ENCODE measurements around the gene ACTR1B. TPM values are rescaled to one million over a fixed set of nuclear protein-coding genes. Genes with fewer than 3 reads are reported as not detected.

Gene ACTR1B
- total and polyA plus RNA-seq, 2 experiments from 2014 or later, result 27.2 to 42.5 TPM

DNA sequence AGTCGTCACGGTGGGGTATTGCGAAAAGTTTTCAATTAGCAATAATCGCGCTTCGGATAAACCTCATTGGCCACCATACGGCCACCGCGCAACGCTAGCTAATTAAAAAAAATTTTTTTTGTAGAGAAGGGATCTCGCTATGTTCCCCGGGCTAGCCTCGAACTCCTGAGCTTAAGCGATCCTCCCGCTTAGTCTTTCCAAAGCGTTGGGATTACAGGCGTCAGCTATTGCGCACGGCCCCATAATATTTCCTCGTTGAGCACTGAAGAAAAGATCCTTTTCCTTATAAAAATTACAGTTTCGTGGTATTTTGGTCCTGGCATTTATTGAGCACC, 759 bp upstream of the ACTR1B start (continued):
- TF ChIP-seq STAT1 (IDR thresholded peaks at IDR 0.05; ENCODE audit: unreplicated experiment), result no peak
- TF ChIP-seq ZNF331 (CRISPR knock-in tag; IDR thresholded peaks at IDR 0.05; ENCODE audit: low read depth), result no peak
- no peak for TF ChIP-seq JUNB (IDR thresholded peaks at IDR 0.05; ENCODE audit: unreplicated experiment)
- TF ChIP-seq NANOG (IDR thresholded peaks at IDR 0.05; ENCODE audit: borderline replicate concordance), result no peak

DNA sequence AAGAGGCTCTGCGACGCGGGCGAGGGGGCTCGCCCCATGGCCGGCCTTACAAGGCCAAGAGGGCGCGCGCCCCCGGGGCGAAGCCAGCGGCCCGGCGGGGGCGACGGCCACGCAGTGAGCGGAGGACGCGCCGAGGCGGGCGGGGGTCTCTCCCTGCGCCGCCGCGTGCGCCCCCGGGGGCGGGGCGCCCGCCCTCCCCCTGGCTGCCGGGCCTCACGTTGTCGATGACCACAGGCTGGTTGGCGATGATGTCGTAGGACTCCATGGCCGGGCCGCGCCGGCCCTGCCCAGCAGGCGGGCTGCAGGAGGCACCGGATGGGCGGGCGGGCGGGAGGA, 250 bp downstream of the ACTR1B start:
- H3K27ac ChIP-seq (ENCODE audit: low read depth), result peak overlapping the region; percentile 92
- DNase-seq (ENCODE audit: low spot score) (no peak), ATAC-seq (no peak)
- peaks cover 1% of the 10 kb centered on the region; the same call in 2 of the 3 replicates for H3K36me3 Mint-ChIP-seq (ENCODE audit: low read depth)
- no peaks in the 10 kb centered on the region for H3K9me2 ChIP-seq (ENCODE audit: insufficient read depth)
- peaks cover 22% of the 10 kb centered on the region for H3K79me2 ChIP-seq (replicated peaks; ENCODE audit: insufficient read depth)
- no peaks in the 10 kb centered on the region for H3K9me3 Mint-ChIP-seq
- TF ChIP-seq ZNF331 (CRISPR knock-in tag; IDR thresholded peaks at IDR 0.05; ENCODE audit: low read depth) (no peak), STAT1 (IDR thresholded peaks at IDR 0.05; ENCODE audit: unreplicated experiment) (no peak), JUNB (IDR thresholded peaks at IDR 0.05; ENCODE audit: unreplicated experiment) (no peak), NANOG (IDR thresholded peaks at IDR 0.05; ENCODE audit: borderline replicate concordance) (no peak), CREB1 (CRISPR knock-in tag; IDR thresholded peaks at IDR 0.05; ENCODE audit: low read depth) (no peak), CTCF (conservative IDR thresholded peaks at IDR 0.05; ENCODE audit: low read depth in 2 of 2) (no peak), POLR2AphosphoS5 (IDR thresholded peaks at IDR 0.05; ENCODE audit: low read depth) (no peak), ZNF114 (CRISPR knock-in tag; IDR thresholded peaks at IDR 0.05) (no peak), EZH2phosphoT487 (IDR thresholded peaks at IDR 0.05; ENCODE audit: unreplicated experiment) (no peak), EZH2 (IDR thresholded peaks at IDR 0.05; ENCODE audit: low read depth, unreplicated experiment) (no peak), ZNF462 (CRISPR knock-in tag; IDR thresholded peaks at IDR 0.05) (no peak)
- TF ChIP-seq, protein P1, sequence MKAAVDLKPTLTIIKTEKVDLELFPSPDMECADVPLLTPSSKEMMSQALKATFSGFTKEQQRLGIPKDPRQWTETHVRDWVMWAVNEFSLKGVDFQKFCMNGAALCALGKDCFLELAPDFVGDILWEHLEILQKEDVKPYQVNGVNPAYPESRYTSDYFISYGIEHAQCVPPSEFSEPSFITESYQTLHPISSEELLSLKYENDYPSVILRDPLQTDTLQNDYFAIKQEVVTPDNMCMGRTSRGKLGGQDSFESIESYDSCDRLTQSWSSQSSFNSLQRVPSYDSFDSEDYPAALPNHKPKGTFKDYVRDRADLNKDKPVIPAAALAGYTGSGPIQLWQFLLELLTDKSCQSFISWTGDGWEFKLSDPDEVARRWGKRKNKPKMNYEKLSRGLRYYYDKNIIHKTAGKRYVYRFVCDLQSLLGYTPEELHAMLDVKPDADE (IDR thresholded peaks at IDR 0.05), result no peak
- TF ChIP-seq, protein P2, sequence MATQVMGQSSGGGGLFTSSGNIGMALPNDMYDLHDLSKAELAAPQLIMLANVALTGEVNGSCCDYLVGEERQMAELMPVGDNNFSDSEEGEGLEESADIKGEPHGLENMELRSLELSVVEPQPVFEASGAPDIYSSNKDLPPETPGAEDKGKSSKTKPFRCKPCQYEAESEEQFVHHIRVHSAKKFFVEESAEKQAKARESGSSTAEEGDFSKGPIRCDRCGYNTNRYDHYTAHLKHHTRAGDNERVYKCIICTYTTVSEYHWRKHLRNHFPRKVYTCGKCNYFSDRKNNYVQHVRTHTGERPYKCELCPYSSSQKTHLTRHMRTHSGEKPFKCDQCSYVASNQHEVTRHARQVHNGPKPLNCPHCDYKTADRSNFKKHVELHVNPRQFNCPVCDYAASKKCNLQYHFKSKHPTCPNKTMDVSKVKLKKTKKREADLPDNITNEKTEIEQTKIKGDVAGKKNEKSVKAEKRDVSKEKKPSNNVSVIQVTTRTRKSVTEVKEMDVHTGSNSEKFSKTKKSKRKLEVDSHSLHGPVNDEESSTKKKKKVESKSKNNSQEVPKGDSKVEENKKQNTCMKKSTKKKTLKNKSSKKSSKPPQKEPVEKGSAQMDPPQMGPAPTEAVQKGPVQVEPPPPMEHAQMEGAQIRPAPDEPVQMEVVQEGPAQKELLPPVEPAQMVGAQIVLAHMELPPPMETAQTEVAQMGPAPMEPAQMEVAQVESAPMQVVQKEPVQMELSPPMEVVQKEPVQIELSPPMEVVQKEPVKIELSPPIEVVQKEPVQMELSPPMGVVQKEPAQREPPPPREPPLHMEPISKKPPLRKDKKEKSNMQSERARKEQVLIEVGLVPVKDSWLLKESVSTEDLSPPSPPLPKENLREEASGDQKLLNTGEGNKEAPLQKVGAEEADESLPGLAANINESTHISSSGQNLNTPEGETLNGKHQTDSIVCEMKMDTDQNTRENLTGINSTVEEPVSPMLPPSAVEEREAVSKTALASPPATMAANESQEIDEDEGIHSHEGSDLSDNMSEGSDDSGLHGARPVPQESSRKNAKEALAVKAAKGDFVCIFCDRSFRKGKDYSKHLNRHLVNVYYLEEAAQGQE (IDR thresholded peaks at IDR 0.05; ENCODE audit: unreplicated experiment), result no peak
- peaks cover 19% of the 10 kb centered on the region for H3K4me1 Mint-ChIP-seq
- H3K27ac Mint-ChIP-seq, result no peak overlapping the region
- H3K36me3 ChIP-seq (ENCODE audit: insufficient read depth), result no peaks in the 10 kb centered on the region
- H3K27me3 ChIP-seq (ENCODE audit: insufficient read depth), result no peaks in the 10 kb centered on the region
- peaks cover 18% of the 10 kb centered on the region for H3K4me1 ChIP-seq (ENCODE audit: insufficient read depth)
- H3F3A ChIP-seq (replicated peaks; ENCODE audit: low read depth), result peaks cover 3% of the 10 kb centered on the region; the same call in 1 of the 2 replicates
- H3K4me3 ChIP-seq, result peak overlapping the region; percentile 64
- H3K4me2 ChIP-seq, result peak overlapping the region; percentile 98
- peak overlapping the region; percentile 89; the same call in 2 of the 3 replicates for H3K4me3 Mint-ChIP-seq
- H3K27me3 Mint-ChIP-seq (ENCODE audit: insufficient read depth, low read depth, poor library complexity), result peaks cover 6% of the 10 kb centered on the region
- H4K20me1 ChIP-seq (replicated peaks; ENCODE audit: insufficient read depth), result peaks cover 10% of the 10 kb centered on the region; the same call in 1 of the 2 replicates
- H2AFZ ChIP-seq, result no peak overlapping the region; the same call in 1 of the 2 replicates

All from GM23338 (cell line).